ENCODE data around the gene MAP1LC3A. TPM values are rescaled to one million over a fixed set of nuclear protein-coding genes. Genes with fewer than 3 reads are reported as not detected.

Gene MAP1LC3A
- total RNA-seq, 1 donor from 2014 or later = 120 TPM

DNA sequence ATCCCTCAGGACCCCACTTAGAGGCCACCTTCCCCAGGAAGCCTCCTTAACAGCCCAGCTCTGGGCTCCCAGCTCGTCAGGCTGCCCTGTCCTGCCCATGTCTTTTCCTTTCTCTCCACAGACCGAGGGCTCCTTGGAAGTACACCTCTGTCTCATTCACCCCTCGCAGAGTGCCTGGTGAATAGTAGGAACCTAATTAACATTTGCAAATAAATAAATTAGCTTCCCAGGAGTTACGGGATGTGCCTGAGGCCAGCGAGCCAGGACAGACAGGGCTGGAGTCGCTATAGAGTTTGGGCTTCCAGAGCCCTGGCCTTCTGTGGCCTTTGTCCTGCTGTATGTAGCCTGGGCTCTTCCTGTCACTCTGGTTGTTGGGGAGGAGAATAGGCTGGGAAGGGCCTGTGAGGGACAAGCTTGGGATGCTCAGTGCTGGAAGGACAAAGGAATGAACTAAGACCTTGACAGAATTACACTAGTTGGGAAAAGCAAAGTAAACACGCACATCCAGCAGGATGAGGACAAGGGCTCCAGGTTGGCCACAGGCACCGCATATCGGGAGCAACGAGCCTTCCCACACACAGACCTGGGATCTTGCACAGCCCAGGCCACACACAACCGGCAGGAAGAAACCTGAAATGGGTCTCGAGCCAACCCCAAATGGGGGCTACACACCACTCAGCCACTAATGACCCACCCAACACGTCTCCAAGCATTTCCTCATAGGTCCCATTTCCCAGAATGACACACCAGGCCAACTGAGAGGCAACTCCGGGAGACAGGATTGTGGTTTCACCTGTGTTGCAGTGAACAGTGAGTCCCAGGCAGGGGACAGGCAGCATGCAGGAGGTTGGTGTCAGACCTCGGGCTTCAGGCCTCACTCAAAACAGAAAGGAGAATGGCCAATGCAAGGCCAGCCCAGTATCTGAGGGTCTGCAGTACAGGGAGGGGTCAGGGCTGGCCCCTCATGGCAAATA, 9.7 kb downstream of the MAP1LC3A start:
- no peak for DNase-seq (ENCODE audit: low spot score)
- Mint-ChIP-seq H3K9me3 (ENCODE audit: low read depth) (no peaks in the 10 kb centered on the region), H3K4me1 (ENCODE audit: low read depth) (no peaks in the 10 kb centered on the region), H3K27ac (ENCODE audit: unreplicated experiment) (no peak overlapping the region), H3K36me3 (ENCODE audit: low read depth) (peaks cover 10% of the 10 kb centered on the region), H3K4me3 (ENCODE audit: unreplicated experiment) (no peak overlapping the region), H3K27me3 (ENCODE audit: low read depth) (no peaks in the 10 kb centered on the region)
- TF ChIP-seq, protein P1, sequence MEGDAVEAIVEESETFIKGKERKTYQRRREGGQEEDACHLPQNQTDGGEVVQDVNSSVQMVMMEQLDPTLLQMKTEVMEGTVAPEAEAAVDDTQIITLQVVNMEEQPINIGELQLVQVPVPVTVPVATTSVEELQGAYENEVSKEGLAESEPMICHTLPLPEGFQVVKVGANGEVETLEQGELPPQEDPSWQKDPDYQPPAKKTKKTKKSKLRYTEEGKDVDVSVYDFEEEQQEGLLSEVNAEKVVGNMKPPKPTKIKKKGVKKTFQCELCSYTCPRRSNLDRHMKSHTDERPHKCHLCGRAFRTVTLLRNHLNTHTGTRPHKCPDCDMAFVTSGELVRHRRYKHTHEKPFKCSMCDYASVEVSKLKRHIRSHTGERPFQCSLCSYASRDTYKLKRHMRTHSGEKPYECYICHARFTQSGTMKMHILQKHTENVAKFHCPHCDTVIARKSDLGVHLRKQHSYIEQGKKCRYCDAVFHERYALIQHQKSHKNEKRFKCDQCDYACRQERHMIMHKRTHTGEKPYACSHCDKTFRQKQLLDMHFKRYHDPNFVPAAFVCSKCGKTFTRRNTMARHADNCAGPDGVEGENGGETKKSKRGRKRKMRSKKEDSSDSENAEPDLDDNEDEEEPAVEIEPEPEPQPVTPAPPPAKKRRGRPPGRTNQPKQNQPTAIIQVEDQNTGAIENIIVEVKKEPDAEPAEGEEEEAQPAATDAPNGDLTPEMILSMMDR (IDR thresholded peaks at IDR 0.05) = no peak

GRCh38 chr20:34569598-34569997, 11.1 kb downstream of the MAP1LC3A start:
- TF ChIP-seq, protein P1 (IDR thresholded peaks at IDR 0.05) = no peak
- no peak overlapping the region for H3K27ac Mint-ChIP-seq (ENCODE audit: unreplicated experiment)
- H3K9me3 Mint-ChIP-seq (ENCODE audit: low read depth) = no peaks in the 10 kb centered on the region
- H3K4me3 Mint-ChIP-seq (ENCODE audit: unreplicated experiment) = no peak overlapping the region
- H3K27me3 Mint-ChIP-seq (ENCODE audit: low read depth) = no peaks in the 10 kb centered on the region
- no peaks in the 10 kb centered on the region for H3K4me1 Mint-ChIP-seq (ENCODE audit: low read depth)
- H3K36me3 Mint-ChIP-seq (ENCODE audit: low read depth) = peaks cover 18% of the 10 kb centered on the region
- no peak for DNase-seq (ENCODE audit: low spot score)

DNA sequence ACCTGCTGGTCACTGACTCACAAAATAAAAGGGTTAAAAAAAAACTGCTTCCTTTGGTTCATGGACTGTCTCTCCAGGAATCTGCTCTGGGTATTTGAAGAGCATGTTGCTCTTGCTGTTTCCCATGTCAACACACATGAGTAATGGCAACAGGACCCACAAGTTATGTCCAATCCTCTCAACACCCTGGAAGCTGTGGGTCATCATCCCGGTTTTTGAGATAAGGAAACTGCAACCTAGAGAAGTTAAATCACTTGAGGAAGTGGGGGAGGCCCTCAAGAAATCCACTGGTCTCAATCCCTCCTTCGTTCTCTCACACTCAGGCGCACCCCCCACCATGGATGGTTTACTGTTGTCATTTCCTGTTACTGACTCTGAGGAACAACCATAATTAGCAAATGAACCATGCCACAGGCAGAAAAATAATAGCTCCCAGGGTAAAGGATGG, 12.4 kb downstream of the MAP1LC3A start:
- TF ChIP-seq, protein P1 (IDR thresholded peaks at IDR 0.05) = no peak
- H3K4me3 Mint-ChIP-seq (ENCODE audit: unreplicated experiment) = no peak overlapping the region
- H3K27me3 Mint-ChIP-seq (ENCODE audit: low read depth) = no peaks in the 10 kb centered on the region
- no peak for DNase-seq (ENCODE audit: low spot score)
- no peaks in the 10 kb centered on the region for H3K4me1 Mint-ChIP-seq (ENCODE audit: low read depth)
- no peak overlapping the region for H3K27ac Mint-ChIP-seq (ENCODE audit: unreplicated experiment)
- no peaks in the 10 kb centered on the region for H3K9me3 Mint-ChIP-seq (ENCODE audit: low read depth)
- peaks cover 21% of the 10 kb centered on the region for H3K36me3 Mint-ChIP-seq (ENCODE audit: low read depth)

DNA sequence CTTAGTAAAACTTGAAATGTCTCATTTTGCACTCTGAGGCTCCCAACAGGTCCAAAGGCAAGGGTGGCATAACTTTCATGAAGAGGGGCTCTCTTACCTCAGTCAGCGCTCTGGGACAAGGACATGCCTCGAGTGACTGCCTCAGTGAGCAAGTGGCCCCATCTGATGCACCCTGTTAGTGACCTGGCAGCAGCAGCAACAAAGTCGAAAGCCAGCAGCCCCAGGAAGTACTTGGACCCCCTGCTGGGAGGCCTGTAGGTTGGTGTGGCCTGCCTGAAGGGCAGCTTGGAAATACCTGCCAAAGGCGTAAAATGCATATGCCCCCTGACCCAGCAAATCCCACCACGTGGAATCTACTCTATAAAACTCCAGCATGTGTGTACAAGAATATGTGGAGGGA, 13.2 kb downstream of the MAP1LC3A start:
- Mint-ChIP-seq H3K9me3 (ENCODE audit: low read depth) (no peaks in the 10 kb centered on the region), H3K36me3 (ENCODE audit: low read depth) (peaks cover 21% of the 10 kb centered on the region), H3K27me3 (ENCODE audit: low read depth) (no peaks in the 10 kb centered on the region), H3K4me3 (ENCODE audit: unreplicated experiment) (no peak overlapping the region), H3K4me1 (ENCODE audit: low read depth) (no peaks in the 10 kb centered on the region), H3K27ac (ENCODE audit: unreplicated experiment) (no peak overlapping the region)
- TF ChIP-seq, protein P1 (IDR thresholded peaks at IDR 0.05) = no peak
- no peak for DNase-seq (ENCODE audit: low spot score)

- Mint-ChIP-seq H3K4me3 (ENCODE audit: unreplicated experiment) (no peak overlapping the region), H3K9me3 (ENCODE audit: low read depth) (no peaks in the 10 kb centered on the region), H3K36me3 (ENCODE audit: low read depth) (peaks cover 16% of the 10 kb centered on the region), H3K4me1 (ENCODE audit: low read depth) (peaks cover 4% of the 10 kb centered on the region), H3K27ac (ENCODE audit: unreplicated experiment) (no peak overlapping the region), H3K27me3 (ENCODE audit: low read depth) (no peaks in the 10 kb centered on the region)
- no peak for DNase-seq (ENCODE audit: low spot score)
- TF ChIP-seq, protein P1 (IDR thresholded peaks at IDR 0.05) = no peak
Measured at GRCh38 chr20:34573541-34574300, 15.2 kb downstream of the MAP1LC3A start.
